Ammon's horn (tissue), 1 donor: Measurements from ENCODE around the gene JAG1.

Experiments
- DNase-seq: peaks from one replicate; pipeline ENCODE4 v3.0.0-alpha.2; 2016; ENCODE audit warnings: low spot score

The JAG1 gene

DNA sequence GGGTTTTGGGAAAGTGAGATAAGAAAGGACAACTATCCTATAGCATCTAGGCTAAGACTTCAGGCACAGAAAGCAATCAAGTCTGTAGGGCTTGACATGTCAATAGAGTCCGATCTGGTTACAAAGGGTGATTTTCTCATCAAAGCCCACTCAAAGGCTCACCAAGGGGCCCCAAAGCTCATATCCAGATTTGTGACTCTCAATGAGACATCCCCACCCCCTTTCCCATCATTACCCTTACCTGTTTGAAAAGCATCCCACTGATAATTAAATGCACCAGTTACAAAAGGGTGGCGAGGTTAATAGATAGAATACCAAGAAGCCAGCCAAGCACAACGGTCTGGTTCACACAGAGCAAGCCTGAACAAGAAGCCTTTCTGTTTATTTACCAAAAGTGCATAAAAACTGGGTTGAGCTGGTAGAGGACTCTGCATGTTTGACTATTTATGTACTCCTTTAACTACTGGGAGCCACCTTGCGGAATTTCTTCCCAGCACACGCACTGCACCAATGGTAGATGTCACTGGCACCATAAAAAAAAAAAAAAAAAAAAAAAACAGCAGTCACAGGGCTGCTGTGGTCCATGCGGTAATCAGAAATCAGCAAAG is 6.1 kb downstream of the JAG1 start:
- DNase-seq = no peak

DNA sequence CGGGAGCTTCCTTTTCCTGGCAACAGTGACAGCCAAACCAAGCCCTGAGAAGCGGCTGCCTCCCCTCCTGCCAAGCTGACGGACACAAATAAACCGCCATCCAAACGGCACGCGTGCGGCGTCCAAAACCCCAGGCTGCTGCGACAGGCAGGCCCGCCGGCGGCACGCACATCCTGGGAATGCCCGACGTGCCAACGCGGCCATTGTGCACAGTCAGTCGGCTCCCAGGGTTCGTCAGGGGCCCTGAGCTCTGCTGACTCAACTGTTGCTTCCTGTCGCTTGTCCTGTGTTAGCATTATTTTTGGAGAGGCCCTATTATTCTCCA is 6.8 kb downstream of the JAG1 start:
- DNase-seq = peak; percentile 60

DNA sequence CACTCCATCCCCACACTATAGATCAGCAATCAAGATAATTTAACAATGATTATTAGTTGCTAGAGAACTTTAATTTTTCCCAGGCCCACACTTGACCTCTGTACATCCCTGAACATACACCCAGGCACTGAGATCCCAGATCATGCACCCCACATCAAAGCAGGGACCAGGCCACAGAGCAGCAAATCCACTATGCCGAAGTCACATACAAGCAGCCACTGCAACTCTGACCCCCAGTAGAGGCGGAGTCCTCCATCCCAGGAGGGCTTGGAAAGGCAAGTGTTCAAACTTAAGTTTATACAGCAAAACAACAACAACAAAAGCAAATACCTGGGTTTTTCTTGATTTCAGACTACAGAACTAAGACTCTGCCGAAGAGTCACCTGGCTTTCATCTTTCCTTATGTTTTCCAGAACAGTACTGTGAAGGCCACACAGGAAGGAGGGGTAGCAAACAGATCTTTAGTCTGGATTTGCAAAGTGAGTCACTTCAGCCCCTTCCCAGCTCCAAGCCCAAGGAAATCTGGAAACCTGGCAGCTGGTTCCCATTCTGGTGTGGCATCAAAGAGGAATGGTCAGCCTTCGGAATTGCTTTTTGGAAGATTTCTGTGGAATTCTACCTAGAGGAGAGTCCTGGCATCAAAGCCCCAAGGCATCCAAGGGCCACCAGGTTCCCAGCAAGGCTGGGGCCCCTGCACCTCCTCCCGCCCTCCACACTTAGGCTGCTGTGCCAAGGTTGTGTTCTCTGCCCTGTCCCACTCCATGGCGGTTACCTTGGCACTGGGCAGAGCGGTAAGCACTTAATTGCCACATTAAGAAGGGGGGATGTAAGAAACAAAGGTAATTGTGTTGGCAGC is 7.3 kb downstream of the JAG1 start:
- no peak for DNase-seq

DNA sequence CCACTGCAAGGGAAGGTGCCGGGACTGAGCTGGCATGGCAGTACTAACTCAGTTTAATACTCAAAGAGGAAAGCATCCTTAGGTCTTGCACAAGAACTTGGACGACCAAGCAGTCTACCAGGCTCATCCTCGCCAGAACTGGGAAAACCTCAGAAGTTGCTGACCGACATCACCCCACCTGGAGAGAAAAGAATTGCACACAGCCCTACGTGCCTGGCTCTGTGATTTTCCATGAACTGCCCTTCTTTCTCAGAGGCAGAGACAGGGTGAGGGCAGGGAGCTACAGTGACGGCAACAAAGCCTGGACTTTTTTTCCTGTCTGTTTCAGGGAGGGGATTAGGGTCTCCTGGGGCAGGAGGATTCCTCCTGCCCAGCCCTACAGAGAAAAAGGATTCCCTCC is 8.0 kb downstream of the JAG1 start:
- no peak for DNase-seq

DNA sequence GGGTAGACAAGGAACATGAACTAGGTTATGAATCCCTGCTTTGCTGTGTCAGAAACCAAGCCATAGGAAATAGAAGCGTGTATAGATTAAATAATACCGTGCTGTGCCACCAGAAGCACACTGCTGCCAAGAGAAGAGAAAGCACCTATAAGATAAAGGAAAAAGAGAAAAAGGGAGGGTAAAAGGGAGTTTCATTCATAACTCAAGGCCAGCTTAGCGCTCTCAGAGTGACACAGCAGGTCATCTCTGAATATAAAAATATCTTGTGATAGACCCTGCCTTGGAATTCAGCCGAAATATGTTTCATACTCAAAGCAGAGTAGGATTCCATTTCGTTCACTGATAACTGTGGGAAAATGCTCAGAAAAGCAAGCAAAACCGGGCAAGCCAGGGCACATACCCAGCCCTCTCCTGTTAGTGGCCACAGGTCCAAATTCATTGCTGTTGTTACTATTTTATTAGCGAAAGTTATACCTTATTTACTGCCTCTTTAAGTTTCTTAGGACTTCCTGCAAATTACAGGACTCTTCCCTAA is 8.7 kb downstream of the JAG1 start:
- no peak for DNase-seq

DNA sequence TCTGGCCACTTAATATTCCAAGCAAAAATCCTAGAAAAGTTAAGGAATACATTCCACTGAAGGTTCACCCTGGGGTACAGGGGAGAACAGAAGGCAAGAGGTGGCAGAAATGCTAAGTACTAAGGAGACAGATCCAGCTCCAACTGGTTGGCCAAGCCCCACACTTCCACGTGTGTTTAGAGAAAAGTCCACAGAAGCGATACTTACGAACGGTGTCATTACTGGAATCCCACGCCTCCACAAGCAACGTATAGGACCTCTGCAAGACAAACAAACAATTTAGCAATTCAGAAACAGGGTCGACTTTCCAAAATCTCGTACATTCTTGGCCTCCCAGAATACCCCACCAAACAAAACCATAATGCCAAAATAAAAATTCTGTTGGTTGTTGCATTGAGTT is 10.0 kb downstream of the JAG1 start:
- no peak for DNase-seq

DNA sequence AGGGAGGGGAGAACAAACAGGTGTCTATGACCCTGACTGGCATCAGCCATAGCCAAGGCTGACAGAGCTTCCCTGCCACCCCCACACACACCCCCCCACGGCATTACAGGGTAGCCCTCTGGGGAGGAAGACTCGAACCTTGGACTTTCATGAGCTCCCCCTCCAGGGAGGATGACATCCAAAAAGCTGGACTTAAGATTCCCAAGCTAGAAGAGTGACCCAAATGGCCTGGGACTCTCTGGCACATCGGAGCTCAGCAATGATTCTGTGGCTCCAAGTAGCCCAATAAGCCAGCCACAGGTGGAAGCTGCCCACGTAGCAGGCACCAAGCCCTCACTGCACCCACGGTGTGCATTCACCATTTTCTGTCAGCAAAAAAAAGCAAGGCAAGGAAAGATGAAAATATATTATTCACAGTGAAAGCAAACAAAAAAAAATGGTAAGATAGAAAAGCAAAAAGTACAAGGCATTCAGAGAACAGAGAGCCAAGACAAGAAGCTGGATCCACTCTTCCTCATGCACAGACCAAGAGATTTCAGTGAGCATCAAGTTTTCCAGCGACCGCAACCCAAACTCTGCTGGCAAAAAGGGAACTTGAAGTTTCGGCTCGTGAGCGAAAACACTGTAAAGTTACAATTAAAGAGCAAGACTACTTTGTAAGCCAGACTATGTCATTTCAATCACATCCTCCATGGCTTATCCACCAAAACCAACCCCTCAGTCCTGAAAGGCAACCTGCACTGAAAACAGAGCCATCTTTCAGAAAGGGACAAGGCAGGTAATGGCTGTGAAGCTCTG is 10.9 kb downstream of the JAG1 start:
- DNase-seq = no peak

DNA sequence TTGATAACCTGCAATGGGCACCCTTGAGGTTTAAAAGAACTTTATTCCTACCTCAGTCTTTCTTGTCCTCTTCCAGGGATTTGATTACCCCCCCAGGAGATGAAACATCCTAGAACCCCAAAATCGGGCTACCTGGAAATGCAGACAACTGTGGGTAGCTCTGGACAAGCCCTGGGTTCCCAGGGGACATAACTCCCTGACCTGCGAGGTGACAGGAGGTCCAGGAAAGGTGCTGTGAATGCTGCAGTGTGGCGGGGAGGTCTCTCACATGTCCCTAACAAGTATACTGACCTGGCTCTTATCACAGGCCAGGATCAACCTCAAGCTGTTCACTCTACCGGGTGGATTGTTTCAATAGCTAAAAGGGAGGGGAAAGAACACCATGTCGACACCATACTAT is 11.6 kb downstream of the JAG1 start:
- no peak for DNase-seq

DNA sequence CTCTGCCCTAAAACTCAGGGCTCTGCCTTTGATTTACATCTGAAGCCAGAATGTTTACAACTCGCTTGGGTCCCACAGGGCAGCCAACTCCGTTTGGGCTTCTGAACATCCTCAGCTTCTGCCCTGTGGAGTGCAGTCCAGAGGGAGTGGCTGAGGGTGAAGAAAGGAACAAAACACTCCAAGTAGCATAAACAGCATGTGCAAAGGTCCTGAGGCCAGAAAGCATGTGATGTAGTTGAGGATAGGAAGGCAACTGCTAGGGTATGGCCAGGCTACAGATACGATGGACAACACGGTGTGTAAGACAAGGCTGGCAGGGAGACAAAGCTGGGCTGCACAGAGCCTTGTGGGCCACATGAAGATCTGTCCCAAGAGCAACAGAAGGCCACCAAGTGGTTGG is 12.5 kb downstream of the JAG1 start:
- DNase-seq = no peak

DNA sequence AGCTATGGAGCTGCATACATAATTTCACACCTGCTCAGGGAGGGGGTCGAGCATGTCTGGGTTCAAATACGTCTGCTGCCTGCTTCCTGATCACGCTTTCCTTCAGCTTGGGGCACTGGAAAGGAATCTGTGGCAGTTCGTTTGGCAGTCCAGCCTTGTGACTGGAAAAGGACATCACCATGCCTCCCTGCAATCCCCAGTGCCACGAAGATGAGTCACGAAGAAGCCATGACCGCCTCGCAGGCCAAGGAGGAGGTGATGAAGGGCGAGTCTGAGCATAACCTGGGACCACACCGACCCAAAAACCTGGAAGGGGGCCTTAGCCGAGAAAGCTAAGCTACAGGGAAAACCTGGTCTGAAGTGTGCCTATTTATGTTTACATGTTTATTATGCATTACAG is 13.1 kb downstream of the JAG1 start:
- DNase-seq = no peak

DNA sequence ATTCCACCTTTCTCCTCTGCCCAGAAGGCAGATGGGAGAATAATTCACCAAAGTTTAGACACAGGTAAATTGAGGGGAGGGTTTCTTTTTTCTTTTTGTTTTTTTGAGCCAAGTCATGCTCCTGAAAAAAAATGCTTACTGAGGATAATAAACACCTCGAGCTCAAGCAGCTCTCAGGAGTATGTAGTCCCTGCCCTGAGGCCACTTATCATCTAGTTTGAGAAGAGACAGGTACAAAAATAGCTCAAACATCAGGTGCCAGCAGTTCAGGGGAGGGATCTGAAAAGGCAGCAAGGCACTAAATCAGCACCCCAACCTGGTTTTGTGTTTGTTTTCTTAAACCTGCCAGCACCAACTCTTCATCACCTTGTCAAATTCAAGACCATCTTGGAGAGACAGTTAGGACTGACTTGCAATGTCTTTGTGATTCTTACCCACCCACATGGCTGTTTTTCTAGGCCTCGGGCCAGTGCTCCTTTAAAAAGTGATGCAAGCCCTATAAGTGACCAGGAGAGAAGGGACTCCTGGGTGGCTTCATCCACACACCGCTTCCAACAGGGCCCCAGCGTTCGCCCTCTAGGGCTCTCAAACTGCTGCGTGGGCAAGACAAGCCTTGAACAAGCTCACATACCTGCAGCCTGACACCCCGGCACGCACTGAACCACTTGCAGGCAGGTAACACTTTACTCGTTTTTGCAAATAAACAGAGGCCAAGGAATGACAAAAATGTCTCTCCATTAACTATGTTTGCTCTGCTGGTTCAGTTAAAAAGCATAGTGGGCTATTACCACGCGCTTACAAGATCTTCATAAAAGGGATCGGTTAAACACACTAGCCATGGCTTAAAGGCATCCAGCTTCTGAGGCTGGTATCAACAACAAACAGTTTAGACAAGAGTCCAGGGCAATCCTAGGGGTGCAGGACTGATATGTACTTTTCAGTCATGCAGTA is 13.9 kb downstream of the JAG1 start:
- DNase-seq = no peak

DNA sequence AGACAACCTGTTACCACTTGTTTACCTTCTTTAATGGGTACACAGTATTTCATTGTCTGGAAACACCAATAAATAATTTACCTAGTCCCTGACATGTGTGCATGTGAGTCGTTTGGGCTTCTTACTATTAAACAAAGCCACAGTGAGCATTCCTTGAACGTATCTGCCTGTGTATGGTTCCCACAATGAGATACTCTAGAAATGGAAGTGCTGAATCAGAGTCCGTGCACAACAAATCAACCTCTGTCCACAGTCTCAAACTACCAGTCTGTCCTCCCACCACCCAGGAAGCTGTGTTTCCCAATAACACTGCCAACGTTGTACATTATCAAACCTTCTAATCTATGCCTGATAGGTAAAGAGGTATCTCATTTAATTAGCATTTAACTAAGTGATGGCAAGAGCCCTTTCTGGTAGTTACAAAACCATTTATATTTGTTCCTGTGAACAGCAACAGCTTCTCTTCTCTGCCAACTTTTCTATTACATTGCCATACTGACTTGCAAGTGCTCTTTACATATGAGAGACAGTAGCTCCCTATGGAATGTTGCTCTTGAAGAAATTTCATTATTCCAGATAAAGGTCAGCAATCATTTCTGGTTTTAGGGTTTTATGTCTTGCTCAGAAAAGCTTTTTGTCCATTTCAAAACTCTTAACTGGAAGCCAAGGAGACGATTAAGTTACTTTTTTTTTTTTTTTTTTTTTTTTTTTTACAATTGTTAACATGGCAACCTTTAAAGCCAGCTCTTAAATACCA is 14.7 kb downstream of the JAG1 start:
- DNase-seq = no peak

DNA sequence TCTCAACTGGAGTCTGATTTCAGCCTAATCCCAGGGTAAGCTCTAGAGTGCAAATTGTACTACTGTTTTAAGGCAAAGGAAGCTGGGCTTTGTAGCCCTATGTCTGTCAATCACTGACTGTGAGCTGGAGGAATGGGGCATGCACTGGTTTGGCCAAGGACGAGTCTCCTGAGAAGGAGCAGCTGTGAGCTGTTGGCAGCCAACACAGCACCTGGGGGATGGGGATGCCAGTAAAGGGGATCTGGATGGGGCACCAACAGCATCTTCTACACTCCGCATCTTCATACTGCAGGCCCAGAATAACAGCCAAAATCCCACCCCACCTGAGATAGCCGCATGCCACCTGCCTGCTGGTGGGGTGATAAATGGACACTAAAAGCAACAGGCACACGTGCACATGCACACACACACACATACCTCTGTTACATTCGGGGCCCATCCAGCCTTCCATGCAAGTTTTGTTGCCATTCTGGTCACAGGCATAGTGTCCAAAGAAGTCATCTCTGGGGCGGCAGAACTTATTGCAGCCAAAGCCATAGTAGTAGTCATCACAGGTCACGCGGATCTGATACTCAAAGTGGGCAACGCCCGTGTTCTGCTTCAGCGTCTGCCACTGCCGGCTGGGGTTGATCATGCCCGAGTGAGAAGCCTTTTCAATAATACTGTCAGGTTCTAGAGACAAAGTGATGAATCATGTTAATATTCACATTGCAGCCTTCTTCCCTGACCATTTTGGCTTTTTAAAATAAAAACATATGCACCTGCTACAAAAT is 15.6 kb downstream of the JAG1 start:
- DNase-seq = no peak

DNA sequence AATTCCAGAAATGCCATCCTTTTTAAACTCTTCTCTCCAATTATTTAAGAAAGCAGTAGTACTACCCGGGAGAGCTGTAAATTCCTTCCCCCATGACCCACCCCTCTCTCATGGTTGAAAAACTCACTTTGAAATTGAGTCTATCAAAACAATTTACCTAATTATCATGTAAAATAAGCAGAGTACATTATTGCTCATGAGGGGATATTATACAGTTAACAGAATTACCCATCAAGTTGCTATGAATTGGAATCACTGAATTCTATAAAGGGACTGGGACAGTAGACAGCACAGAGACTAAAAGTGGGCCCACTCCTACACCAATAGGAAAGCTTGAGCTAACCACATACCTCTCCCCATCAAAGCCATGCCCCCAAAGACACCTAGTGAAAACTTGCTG is 16.3 kb downstream of the JAG1 start:
- no peak for DNase-seq

DNA sequence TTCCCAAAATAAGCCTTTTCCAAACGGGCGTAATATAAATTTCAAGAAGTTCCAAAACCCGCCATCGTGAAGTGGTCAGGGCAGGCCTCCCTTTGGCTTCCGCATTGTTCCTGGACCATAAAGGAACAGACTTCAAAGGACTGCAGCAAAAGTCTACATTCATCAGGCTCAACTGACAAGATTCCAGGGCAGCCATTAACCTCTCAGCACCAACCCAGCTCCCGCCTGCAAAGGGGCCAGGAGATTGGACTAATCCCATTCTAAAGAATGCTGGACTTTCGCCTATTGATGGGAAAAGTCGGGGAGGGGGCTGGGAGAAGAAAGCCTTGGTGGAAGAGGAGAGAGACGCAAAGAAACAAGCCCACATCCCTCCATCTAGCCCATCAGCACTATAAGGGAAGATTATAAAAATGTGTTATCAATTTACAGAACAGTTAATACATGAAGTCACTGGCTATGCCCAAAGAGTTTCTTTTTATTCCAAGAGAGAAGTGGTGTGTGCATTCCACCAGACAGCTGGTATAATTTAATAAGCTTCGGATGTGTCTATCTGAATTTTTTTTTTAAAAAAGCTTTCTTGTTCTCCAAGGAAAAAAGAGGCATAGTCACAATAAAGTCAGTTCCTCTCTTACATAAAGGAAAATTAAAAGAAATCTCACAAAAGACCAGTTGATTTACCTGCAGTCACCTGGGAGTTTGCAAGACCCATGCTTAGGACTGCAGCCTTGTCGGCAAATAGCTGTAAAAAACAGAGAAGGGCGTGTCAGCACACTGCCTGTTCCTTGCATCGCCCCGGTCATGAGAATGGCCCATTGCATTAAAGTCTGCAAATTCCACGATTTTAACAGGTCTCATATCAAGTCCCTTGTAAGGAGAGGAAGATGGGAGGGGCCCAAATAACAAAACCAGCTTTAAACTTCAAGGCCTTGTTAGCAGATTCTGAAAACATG is 17.8 kb downstream of the JAG1 start:
- DNase-seq = no peak

DNA sequence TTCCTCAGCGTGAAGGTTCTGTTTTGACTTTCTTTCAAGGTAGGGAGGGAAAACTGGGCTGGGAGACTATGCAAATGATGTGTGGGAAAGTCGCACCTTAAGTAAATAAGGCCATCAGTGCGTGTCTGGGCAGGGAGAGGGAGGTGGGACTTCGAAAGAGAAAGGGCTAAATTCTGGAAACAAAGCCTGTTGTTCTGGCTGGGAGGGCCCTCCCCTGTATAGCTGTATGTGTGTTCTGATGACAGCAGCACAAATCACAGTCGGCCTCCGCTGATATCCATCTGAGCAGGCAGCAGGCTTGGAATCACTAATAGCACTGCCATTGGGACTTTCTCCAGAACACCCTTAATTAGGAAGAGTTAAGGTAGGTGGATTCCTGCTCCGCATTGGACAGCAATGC is 19.2 kb downstream of the JAG1 start:
- peak; percentile 61 for DNase-seq

DNA sequence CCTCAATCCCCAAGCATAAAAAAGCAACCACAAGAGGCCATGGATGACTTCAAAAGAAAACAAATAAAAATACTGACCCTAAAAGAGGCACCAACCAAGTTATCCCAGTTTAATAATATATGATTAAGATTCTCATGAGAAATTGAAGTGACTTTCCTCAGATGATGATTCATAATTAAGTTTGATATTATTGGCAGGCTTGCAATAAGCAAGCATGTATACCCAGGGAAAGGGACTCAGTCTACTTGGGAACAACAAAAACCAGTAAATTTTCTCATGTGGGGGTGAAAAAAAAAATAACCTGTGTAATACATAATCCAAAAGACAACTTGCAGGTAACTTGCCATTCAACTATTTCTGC is 19.6 kb downstream of the JAG1 start:
- no peak for DNase-seq

DNA sequence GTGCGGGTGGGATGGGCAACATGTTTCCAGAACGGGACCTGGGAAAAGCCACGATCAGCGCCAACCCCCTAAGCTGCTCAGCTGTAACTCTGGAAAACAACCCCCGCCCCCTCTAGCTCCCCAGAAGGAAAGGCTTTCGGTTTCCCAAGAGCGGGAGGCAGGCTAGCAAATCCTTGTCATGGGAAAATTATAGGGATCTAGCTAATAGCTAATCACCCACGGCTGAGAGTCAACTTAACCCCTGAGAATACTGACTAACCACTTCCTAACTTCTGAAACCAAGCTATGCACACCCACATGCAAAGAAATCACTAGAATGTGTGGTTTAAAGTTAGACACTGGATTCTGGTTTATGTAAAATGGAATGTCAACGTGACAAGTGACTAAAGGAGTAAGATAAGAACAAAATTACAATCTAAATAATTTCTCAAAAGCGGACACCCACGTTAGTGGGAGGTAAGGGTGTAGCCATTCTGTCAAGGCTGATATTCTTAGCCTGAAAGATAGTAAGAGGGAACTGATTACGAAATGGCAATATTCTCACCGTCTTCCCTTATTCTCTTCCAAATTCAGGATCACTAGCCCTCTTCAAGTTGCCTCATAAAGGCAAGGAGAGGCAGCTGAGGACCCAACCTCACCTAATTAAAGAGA is 20.1 kb downstream of the JAG1 start:
- DNase-seq = no peak
